G401.6 (cell line): ENCODE results near the gene ARL10.

Experiments used
- FAIRE-seq: peaks from 2 replicates; lab custom pipeline; 2012; peaks lifted over from hg19 to GRCh38; lab: Jason Lieb, UNC

ARL10 gene

DNA sequence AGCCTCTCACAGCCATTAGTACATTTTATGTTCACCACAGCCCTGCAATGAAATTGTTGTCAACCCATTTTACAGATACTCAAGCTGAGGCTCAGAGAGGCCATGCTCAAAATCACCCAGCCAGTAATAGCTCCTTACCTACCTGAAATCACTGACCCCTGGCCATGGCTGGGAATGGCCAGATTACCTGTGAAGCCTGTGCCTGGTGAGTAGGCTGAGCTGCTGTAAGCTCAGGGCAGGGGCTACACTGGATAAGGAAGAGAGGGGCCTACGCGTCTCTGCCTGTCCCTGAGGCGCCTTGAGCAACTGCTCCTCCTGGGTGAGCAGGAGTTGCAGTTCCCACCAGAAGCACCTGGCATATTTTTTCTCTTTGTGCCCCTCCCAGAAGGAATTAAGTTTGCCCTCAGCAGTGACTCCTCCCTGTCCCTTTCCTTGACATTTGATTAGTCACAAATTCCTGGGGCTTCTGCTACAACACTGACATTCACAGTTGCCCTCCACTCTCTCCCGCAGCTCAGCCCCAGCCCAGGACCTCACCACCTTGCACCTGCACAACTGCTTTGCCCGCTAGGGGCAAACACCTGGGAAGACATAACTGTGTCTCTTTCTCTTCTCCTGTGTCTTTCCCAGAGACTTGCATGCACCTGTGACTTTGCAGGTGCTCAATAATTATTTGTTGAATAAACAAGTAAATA lies 45.3 kb downstream of the ARL10 start:
- no peak for FAIRE-seq

DNA sequence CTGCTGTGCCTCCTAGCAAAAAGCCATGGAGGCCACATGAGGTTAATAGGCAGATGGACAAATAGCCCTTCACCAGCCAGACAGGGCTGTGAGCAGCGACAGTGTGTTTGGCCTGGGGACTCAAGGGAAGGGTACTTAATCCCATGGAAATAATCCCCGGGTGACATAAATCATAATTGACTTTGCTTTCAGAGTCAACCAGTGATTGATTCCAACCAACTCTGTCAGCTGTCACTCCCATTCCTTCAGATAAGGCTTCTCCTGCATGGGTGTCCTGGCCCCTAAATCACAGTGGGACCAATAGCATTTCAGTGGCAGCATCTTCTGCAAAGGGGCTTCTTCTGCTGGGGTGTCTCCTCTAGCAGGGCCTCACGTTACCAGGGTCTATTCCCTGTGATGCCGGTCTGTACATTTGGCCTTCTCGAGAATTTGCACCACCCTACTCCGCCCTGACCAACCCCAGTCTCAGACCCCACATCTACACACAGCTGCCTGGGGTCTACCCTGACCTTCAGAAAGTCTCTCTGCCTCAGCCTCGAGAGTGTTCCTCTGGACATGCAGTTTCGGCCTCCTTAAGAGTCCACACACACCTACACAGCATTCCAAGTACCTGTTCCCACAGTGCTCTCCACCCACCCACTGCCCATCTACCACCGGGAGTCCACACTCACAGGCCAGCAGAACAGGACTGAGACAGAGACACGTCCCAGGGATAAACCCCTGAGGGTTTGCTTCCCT lies 47.4 kb downstream of the ARL10 start:
- no peak for FAIRE-seq

DNA sequence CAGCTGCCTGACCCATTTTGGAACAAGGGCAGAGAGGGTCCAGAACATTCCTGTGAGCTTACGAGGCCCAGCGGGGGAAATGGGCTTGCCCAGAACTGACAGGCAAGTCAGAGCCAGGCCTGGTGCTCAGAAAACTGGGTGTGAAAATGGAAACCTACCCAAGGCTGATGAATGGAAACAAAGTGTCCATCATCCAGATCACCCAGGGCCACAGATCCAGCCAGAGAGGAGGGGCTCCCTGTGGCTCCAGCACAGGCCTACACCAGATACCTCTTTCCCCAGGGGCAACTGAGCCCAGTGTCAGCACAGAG lies 47.9 kb downstream of the ARL10 start:
- no peak for FAIRE-seq

DNA sequence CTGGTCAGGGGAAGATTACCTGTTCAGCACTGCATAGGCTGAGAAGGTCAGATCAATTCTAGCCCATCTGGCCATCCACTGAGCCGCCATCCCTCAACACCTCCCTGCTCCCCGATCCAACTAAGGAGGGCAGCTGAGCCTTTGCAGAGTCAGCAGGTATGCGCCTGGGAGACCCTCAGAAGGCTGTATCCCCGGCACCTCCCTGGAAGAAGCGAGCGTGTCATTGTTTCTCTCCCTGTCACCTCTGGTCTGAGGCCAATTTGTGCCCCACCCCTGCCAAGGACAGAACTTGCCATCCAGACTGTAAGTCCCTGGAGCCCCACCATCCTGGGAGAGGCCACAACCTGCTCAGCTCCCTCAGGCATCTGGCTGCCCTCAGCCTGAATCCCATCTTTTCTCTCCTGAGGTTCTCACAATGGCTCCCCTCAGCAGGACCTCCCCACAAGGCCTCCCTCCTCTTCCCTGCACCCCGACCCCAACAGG lies 48.5 kb downstream of the ARL10 start:
- FAIRE-seq: no peak

DNA sequence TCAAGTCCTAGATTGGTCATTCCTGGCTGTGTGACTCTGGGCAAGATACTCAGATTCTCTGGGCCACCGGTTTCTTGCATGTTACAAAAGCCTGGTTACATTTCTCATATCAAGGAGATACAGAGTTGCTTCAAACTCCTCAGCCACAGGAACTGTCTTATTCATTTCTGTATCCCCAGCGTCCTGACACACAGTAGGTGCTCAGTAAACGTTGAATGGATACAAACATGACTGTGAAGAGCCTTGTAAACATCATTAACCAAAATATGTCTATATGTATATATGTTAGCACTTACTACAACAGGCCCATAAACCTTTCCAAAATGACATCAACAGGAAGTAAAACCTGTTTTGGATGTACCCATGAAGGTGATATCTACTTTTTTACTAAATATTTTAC lies 49.4 kb downstream of the ARL10 start:
- FAIRE-seq: no peak

DNA sequence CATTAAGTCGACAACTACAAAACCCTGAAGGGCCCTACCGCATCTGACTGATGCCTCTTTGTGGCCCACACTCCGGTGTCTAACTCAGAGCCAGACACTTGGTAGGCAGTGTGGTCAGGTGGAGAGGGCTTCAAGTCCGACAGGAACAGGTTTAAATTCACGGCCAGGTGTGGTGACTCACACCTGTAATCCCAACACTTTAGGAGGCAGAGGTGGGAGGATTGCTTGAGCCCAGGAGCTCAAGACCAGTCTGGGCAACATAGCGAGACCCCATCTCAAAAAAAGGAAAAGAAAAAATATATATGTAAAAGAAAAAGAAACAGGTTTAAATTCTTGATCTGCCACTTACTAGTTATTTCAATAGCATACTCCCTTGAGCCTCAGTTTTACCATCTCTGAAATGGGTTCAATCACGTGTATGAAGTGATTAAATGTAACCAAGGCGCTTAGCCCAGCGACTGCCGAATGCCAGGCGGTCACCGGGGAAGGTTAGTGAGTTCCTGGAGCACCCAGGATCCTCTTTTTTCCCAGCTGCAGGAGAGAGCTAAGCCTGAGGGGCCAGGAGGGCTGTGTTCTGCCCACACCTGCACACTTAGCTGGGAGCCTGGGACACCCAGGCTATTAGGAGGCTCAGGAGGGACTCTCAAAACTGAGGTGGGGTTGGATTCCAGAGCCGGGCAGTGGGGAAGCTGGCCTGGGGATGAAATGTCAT lies 50.1 kb downstream of the ARL10 start:
- no peak for FAIRE-seq

DNA sequence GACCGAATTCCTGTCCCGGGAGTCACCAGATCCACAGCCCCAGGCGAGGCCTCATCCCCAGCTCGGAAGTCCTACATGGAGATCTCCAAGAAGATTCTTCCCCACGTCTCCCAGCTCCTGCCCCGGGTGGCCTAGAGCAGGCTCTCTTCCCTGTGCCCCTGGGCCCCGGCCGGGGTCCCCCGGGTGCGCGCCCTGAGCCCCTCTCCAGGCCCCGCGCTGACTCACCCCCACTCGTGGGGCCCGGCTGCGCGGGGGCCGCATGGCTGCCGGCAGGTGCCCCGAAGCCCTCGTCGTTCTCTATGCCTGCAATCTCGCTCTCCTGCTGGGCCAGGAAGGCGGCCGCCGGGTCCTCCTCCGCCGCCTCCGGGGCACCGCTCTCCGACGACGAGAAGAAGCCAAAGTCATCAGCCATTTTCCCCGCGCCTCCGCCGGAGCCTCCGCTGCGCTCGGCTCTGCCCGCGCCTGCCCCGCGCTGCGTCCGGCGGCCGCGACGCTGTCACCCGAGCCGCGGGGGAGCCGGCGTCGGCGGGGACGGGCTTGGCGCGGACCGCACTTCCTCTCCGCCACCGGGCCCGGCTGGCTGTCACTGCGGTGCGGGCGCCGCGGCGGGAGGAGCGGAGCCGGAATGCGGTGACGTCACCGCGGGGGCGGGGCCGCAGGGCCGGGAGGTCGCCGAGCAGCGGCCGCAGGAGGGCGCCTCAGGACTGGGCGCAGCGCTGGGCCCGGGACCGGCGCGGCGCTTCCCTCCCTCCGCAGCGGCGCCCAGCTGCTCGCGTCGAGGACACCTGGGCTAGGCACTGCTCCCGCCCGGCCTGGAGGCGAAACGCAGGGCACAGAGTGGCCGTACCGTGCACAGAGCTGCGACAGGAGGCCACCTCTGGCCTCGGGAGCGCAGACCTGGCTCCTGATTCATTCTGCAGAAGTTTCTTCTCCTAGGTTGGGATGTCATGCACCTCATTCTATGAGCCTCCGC lies 51.0 kb downstream of the ARL10 start, which contains the start of gene CLTB:
TSS of gene CLTB (minus strand) at position 588 of the 973 bp plus-strand sequence. CDS start at position 412, 176 bp downstream.
- no peak for FAIRE-seq

DNA sequence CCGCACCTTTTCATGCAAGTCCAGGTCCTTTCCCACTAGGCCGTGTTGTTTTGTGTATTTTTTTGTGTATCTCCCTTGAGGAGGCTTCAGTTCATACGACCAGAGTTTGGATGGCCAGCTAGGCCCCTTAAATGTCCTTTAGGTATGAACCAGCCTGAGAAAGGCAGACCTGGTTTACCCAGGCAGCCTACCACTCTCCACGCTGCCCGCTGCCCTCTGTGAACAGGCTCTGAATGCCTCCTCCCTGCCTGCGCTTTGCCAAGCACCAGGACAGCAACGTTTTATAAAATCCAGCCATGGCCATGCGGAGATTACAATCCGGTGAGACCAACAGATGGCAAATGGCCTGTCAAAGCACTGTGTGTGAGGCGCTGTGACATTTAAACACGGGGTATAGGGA lies 51.7 kb downstream of the ARL10 start:
- no peak for FAIRE-seq

DNA sequence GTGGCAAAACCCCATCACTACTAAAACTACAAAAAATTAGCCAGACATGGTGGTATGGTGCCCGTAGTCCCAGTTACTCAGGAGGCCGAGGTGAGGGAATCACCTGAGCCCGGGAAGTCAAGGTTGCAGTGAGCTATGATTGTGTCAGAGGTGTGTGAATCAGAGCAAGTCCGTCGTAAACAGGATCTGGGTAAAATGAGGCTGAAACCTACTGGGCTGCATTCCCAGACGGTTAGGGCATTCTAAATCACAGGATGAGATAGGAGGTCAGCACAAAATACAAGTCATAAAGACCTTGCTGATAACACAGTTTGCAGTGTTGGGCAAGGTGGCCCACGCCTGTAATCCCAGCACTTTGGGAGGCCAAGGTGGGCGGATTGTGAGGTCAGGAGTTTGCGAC lies 53.0 kb downstream of the ARL10 start:
- FAIRE-seq: no peak

DNA sequence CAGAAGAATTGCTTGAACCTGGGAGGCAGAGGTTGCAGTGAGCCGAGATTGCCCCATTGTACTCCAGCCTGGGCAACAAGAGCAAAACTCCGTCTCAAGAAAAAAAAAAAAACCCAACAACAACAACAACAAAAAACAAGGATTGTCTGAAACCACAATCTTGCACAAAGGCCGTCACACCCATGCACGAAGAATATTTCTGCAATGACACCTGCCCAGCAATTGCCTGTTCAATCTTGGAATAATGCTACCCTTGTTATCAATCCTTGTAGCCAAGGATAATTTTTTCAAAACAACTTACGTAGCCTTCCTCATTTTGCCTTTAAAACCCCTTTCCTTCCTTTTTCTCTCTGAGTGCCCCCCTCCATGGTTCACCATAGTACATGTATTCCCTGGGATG lies 54.8 kb downstream of the ARL10 start:
- no peak for FAIRE-seq

DNA sequence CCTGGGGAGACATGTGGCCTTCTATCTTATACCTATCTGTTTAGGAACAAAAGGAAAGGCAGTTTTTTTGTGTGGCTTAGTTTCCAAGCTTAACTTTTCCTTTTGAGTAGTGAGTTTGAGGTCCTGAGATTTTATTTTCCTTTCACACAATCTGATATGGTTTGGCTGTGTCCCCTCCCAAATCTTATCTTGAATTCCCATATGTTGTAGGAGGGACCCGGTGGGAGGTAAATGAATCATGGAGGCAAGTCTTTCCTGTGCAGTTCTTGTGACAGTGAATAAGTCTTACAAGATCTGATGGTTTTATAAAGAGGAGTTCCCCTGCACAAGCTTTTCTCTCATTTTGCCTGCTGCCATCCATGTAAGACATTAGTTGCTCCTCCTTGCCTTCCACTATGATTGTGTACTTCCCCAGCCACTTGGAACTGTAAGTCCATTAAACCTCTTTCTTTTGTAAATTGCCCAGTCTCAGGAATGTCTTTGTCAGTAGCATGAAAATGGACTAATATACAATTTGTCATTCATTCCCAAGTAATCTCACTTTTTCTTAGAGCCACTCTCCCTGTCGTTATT lies 55.8 kb downstream of the ARL10 start:
- FAIRE-seq: no peak

DNA sequence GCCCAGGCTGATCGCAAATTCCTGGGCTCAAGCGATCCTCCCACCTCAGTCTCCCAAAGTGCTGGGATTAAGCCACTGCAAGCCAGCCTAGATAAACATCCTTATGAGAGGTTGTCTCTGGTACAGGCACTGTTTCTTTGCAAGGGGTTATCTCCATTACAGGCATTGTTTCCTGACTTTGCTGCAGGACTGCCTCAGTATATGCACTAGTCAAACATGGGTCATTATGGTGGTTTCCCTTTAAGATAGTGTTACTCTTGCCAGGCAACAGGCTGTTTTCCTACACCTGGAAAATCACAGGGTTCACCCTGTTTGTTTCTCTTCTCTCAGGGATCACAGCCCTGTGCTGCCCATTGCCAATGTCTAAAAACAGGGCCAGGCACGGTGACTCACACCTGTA lies 58.9 kb downstream of the ARL10 start:
- FAIRE-seq: no peak

DNA sequence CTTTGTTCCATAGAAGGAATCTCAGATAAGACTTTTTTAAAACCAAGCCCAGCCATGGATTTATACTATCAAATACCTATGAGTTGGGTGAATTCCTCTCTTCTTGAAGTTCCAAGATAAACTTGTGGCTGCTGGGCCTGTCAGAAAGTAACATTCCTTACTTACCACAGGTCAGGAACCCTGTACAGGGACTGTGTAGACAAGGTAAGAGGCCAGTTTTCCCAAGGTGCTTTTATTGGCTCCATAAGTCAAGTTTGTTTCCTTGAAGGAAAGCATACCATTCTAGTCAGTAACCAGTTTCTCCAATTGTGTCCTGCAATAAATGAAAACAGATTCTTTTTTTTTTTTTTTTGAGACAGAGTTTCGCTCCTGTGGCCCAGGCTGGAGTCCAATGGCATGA lies 59.9 kb downstream of the ARL10 start:
- FAIRE-seq: no peak

DNA sequence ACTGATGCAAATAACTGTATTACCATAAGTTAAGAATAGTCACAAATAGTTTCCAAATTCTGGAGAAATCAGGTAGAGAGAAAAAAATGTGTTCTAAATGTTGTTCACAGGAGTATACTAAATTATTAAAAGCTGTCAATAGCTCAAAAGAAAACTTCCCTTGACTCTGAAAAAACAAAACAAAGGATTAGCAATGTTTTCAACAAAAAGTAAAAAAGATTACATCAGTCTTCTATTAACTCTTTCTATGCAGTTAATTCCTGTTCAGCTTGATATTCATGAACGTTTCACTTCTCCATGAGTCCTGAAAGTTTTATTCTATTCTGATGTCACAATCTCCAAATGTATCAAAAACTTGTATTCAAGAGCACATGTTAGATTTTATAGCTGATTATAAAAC lies 60.5 kb downstream of the ARL10 start:
- FAIRE-seq: no peak

DNA sequence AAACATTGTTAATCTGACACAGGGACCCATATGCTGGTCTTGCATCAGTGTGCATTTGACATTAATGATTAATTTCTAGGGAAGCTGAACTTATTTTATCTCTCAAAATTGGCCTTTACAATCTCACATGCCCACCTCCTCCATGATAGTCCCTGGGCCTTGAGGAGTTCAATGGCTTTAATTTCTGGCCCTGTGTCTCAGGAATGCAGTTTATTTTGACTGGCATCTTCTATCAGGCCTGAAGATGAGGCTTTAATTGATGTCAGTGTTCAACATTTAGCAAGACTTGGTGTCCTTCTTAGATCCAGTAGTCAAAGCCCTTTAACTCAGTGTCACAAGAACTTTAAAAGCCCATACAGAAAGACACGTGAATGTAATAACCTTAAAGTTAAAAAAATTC lies 61.6 kb downstream of the ARL10 start:
- FAIRE-seq: no peak

DNA sequence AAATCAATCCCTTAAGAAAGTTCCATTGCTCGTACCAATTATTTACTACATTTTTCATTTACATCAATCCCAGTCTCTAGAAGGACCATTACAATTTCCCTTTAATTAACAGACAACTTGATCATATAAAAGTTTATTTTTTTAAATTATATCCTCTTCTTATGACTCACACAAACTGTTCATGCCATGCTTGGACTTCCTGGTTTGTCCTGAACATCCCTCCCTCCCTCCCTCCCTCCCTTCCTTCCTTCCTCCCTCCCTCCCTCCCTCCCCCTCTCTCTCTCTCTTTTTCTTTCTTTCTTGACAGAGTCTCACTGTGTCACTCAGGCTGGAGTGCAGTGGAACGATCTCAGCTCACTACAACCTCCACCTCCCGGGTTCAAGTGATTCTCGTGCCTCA lies 62.7 kb downstream of the ARL10 start:
- FAIRE-seq: no peak

DNA sequence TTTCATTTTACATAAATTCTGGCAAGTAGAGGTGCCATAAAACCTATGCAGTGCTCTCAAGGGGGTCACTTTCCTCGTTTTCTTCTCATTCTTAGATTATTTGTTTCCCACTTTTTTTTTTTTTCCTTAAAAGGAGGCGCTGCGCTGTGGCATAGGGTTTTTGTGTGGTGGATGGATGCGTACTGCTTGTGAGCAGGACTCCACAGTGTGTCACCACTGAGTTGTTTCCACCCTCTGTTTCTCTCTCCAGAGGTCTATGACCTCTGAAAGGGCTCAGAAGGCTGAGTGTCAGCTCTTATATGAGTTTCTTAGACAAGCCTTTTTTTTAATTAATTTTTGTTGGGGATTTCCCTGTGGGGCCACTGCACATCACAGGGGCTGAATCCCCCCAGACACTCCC lies 64.7 kb downstream of the ARL10 start:
- no peak for FAIRE-seq
